Measurements from ENCODE around the gene PRSS53. TPM values are rescaled to one million over a fixed set of nuclear protein-coding genes. Genes with fewer than 3 reads are reported as not detected.

The PRSS53 gene
- total RNA-seq, 1 experiment from 2014 or later = 7.7 TPM

DNA sequence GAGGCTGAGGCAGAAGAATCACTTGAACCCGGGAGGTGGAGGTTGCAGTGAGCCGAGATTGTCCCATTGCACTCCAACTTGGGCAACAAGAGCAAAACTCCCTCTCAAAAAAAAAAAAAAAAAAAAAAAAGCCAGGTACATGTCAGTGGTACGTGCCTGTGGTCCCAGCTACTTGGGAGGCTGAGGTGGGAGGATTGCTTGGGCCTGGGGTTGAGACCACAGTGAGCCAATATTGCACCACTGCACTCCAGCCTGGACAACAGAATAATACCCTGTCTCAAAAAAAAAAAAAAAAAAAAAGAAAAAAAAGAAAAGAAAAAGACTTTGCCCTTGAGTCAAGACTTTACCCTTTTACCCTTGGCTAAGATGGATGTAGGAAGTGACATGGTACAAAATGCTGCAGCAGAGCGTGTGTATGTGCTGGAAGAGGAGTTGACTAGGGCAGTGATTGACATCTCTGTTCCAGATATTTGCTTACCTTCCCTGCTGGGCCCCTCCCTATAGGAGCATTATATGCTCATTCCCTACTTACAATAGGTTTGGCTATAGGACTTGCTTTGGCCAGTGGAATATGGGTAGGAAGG lies 44.8 kb downstream of the PRSS53 start:
- Histone ChIP-seq H3K4me1 (replicated peaks; ENCODE audit: insufficient read depth) (no peaks in the 10 kb centered on the region; the same call in 1 of the 2 replicates), H3K27me3 (ENCODE audit: insufficient read depth, low read depth) (no peaks in the 10 kb centered on the region), H3K4me3 (no peak overlapping the region), H4K20me1 (ENCODE audit: insufficient read depth) (peaks cover 11% of the 10 kb centered on the region), H3K79me2 (ENCODE audit: low read depth) (no peaks in the 10 kb centered on the region), H3K27ac (no peak overlapping the region), H3F3A (ENCODE audit: insufficient read depth, low read depth) (peaks cover 17% of the 10 kb centered on the region; the same call in 1 of the 2 replicates), H3K9me2 (ENCODE audit: insufficient read depth) (no peaks in the 10 kb centered on the region), H3K4me2 (no peak overlapping the region), H2AFZ (no peak overlapping the region), H3K9me3 (ENCODE audit: insufficient read depth, low read depth) (no peaks in the 10 kb centered on the region), H3K36me3 (ENCODE audit: low read depth) (no peaks in the 10 kb centered on the region)
- ChIA-PET CTCF (interaction anchor here (0.7 kb wide), 1 partner anchor 66 kb away, joined by 10 read pairs; no protein-coding TSS in a partner anchor), POLR2A (ENCODE audit: unreplicated experiment) (no interaction called here)
- intact Hi-C loops (cut with micrococcal nuclease; ENCODE audit: unreplicated experiment) = no loop called here
- TF ChIP-seq EZH2 (IDR thresholded peaks at IDR 0.05; ENCODE audit: low read depth) = no peak
- TF ChIP-seq, protein P1, sequence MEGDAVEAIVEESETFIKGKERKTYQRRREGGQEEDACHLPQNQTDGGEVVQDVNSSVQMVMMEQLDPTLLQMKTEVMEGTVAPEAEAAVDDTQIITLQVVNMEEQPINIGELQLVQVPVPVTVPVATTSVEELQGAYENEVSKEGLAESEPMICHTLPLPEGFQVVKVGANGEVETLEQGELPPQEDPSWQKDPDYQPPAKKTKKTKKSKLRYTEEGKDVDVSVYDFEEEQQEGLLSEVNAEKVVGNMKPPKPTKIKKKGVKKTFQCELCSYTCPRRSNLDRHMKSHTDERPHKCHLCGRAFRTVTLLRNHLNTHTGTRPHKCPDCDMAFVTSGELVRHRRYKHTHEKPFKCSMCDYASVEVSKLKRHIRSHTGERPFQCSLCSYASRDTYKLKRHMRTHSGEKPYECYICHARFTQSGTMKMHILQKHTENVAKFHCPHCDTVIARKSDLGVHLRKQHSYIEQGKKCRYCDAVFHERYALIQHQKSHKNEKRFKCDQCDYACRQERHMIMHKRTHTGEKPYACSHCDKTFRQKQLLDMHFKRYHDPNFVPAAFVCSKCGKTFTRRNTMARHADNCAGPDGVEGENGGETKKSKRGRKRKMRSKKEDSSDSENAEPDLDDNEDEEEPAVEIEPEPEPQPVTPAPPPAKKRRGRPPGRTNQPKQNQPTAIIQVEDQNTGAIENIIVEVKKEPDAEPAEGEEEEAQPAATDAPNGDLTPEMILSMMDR (conservative IDR thresholded peaks at IDR 0.05) = no peak
- no TSS peak for BruUV-seq (replicated peaks)
- DNase-seq = no peak

- no peaks in the 10 kb centered on the region for H3K9me2 ChIP-seq (ENCODE audit: insufficient read depth)
- no peak for DNase-seq
- H4K20me1 ChIP-seq (ENCODE audit: insufficient read depth) = peaks cover 11% of the 10 kb centered on the region
- H3K4me2 ChIP-seq = no peak overlapping the region
- POLR2A ChIA-PET (ENCODE audit: unreplicated experiment) = no interaction called here
- H3K79me2 ChIP-seq (ENCODE audit: low read depth) = no peaks in the 10 kb centered on the region
- peaks cover 15% of the 10 kb centered on the region; the same call in 1 of the 2 replicates for H3F3A ChIP-seq (ENCODE audit: insufficient read depth, low read depth)
- no peaks in the 10 kb centered on the region for H3K27me3 ChIP-seq (ENCODE audit: insufficient read depth, low read depth)
- H3K4me1 ChIP-seq (replicated peaks; ENCODE audit: insufficient read depth) = no peaks in the 10 kb centered on the region; the same call in 1 of the 2 replicates
- intact Hi-C loops (cut with micrococcal nuclease; ENCODE audit: unreplicated experiment) = no loop called here
- CTCF ChIA-PET = no interaction called here
- no peaks in the 10 kb centered on the region for H3K9me3 ChIP-seq (ENCODE audit: insufficient read depth, low read depth)
- H3K27ac ChIP-seq = no peak overlapping the region
- H3K4me3 ChIP-seq = no peak overlapping the region
- BruUV-seq (replicated peaks) = no TSS peak
- H3K36me3 ChIP-seq (ENCODE audit: low read depth) = no peaks in the 10 kb centered on the region
- TF ChIP-seq EZH2 (IDR thresholded peaks at IDR 0.05; ENCODE audit: low read depth) = no peak
- TF ChIP-seq, protein P1 (conservative IDR thresholded peaks at IDR 0.05) = no peak
- H2AFZ ChIP-seq = no peak overlapping the region
Measured at GRCh38 chr16:31043352-31043751, 45.4 kb downstream of the PRSS53 start.

- POLR2A ChIA-PET (ENCODE audit: unreplicated experiment) = no interaction called here
- H3K36me3 ChIP-seq (ENCODE audit: low read depth) = no peaks in the 10 kb centered on the region
- DNase-seq = no peak
Measured at GRCh38 chr16:31042866-31043265, 45.9 kb downstream of the PRSS53 start.

More at GRCh38 chr16:31042866-31043265, 45.9 kb downstream of the PRSS53 start:
- Histone ChIP-seq H2AFZ (no peak overlapping the region), H3K27ac (no peak overlapping the region), H4K20me1 (ENCODE audit: insufficient read depth) (peaks cover 11% of the 10 kb centered on the region), H3K9me3 (ENCODE audit: insufficient read depth, low read depth) (no peaks in the 10 kb centered on the region), H3K27me3 (ENCODE audit: insufficient read depth, low read depth) (no peaks in the 10 kb centered on the region), H3K9me2 (ENCODE audit: insufficient read depth) (no peaks in the 10 kb centered on the region), H3K4me3 (no peak overlapping the region), H3K4me1 (replicated peaks; ENCODE audit: insufficient read depth) (no peaks in the 10 kb centered on the region; the same call in 1 of the 2 replicates), H3F3A (ENCODE audit: insufficient read depth, low read depth) (peaks cover 11% of the 10 kb centered on the region; the same call in 1 of the 2 replicates), H3K4me2 (no peak overlapping the region), H3K79me2 (ENCODE audit: low read depth) (no peaks in the 10 kb centered on the region)
- no TSS peak for BruUV-seq (replicated peaks)
- intact Hi-C loops (cut with micrococcal nuclease; ENCODE audit: unreplicated experiment) = no loop called here
- CTCF ChIA-PET = no interaction called here
- TF ChIP-seq, protein P1 (conservative IDR thresholded peaks at IDR 0.05) = no peak
- no peak for TF ChIP-seq EZH2 (IDR thresholded peaks at IDR 0.05; ENCODE audit: low read depth)
